ENCODE data around the gene MTHFD2. TPM values are rescaled to one million over a fixed set of nuclear protein-coding genes. Genes with fewer than 3 reads are reported as not detected.

MTHFD2 gene
- total RNA-seq = 10 to 100 TPM; 12.9 to 15.8 TPM

- Histone ChIP-seq H3K27me3 (no peaks in the 10 kb centered on the region), H3K9me3 (no peaks in the 10 kb centered on the region), H3K27ac (peak within 1 kb of the TSS; percentile 88 to 92), H3K4me3 (peak within 1 kb of the TSS; percentile 55 to 83), H3K4me1 (peaks cover 0 to 14% of the 10 kb centered on the region in 2 donors), H3K36me3 (no peaks in the 10 kb centered on the region)
- peak; percentile 77 to 80 for TF ChIP-seq CTCF (IDR thresholded peaks at IDR 0.05)
- DNase-seq (ENCODE audit: low spot score) = peak; percentile 94
Observed at GRCh38 chr2:74198461-74199274, at the start of gene MTHFD2. MTHFD2 (plus strand) TSS chr2:74198615; CDS start chr2:74198642, 27 bp downstream.

GRCh38 chr2:74149247-74149525, 49.2 kb upstream of the MTHFD2 start:
- H3K36me3 ChIP-seq = peaks cover 8% of the 10 kb centered on the region
- H3K4me1 ChIP-seq = peaks cover 0 to 19% of the 10 kb centered on the region in 2 donors
- no peaks in the 10 kb centered on the region for H3K27me3 ChIP-seq
- H3K9me3 ChIP-seq = no peaks in the 10 kb centered on the region
- no peak for TF ChIP-seq CTCF (IDR thresholded peaks at IDR 0.05)
- H3K4me3 ChIP-seq = no peak overlapping the region
- H3K27ac ChIP-seq = no peak overlapping the region
- DNase-seq (ENCODE audit: low spot score) = no peak

DNA sequence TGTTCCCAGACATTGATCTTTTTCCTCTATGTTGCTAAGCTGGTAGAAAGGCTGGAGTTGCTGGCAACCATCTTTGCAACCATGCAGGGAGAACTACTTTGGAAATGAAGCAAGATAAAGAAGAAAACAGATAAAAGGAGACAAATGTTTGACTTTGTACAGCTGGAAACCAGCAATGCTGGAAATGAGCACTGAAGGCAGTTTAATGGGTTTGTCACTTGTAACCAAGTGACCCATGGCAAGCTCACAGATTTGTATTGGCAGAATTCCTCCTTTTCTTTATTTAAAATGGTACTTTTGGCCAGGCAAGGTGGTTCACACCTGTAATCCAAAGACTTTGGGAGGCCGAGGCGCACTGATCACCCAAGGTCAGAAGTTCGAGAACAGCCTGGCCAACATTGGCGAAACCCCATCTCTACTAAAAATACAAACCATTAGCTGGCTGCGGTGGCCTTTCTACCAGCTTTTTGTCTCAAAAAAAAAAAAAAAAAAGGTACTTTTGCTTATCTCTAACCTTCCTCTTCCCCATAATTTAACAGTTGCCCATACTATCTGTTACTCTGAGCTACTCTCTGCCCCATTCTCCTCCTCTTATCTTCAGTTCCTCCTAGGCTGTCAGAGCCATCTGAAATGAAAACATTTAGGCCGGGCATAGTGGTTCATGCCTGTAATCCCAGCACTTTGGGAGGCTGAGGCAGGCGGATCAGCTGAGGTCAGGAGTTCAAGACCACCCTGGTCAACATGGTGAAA, 48.7 kb upstream of the MTHFD2 start:
- TF ChIP-seq CTCF (IDR thresholded peaks at IDR 0.05) = no peak
- no peak for DNase-seq (ENCODE audit: low spot score)
- no peak overlapping the region for H3K27ac ChIP-seq
- H3K27me3 ChIP-seq = no peaks in the 10 kb centered on the region
- peaks cover 0 to 19% of the 10 kb centered on the region in 2 donors for H3K4me1 ChIP-seq
- no peak overlapping the region for H3K4me3 ChIP-seq
- no peaks in the 10 kb centered on the region for H3K9me3 ChIP-seq
- peaks cover 14% of the 10 kb centered on the region for H3K36me3 ChIP-seq

DNA sequence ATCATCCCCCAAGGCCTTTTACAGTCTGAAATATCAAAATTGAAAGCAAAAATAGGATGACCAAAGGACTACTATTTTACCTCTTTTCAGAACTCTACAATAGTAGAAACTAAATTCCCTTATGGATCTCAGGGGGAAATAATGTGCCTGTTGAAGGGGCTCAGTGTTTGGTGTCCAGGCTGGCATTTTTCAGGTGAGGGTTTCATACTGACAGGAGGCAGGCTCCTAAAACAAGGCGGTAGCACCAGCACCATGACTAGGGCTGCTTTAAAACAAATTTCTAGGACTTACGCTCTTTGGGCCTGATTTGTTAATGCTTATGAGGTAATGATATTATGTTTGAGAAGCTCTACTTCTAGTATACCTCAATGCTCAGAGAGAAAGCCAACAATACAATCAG, 45.5 kb upstream of the MTHFD2 start:
- H3K4me1 ChIP-seq = peaks cover 0 to 6% of the 10 kb centered on the region in 2 donors
- peaks cover 44% of the 10 kb centered on the region for H3K36me3 ChIP-seq
- no peak overlapping the region for H3K4me3 ChIP-seq
- DNase-seq (ENCODE audit: low spot score) = no peak
- H3K9me3 ChIP-seq = no peaks in the 10 kb centered on the region
- no peak for TF ChIP-seq CTCF (IDR thresholded peaks at IDR 0.05)
- no peak overlapping the region for H3K27ac ChIP-seq
- no peaks in the 10 kb centered on the region for H3K27me3 ChIP-seq

DNA sequence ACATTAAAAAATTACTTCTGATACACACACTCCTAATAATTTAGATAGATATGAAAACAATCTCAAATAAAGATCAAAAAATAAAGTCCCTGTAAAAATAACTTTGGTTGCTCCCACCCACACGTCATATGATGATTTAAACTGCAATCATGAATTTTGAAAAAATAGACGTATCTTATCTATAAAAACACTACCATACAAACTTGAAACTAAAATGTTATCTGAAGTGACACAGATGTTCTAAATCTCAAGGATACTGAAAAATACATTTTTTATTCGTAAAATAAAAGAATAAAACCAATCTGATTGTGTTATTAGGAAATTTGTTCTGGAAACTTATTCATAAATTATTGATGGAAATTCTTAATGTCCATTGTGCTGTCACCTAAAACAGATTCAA, 42.6 kb upstream of the MTHFD2 start:
- H3K36me3 ChIP-seq = peaks cover 65% of the 10 kb centered on the region

More for the DNA sequence above, 42.6 kb upstream of the MTHFD2 start:
- no peak for DNase-seq (ENCODE audit: low spot score)
- H3K27me3 ChIP-seq = no peaks in the 10 kb centered on the region
- TF ChIP-seq CTCF (IDR thresholded peaks at IDR 0.05) = no peak
- no peaks in the 10 kb centered on the region for H3K4me1 ChIP-seq
- no peaks in the 10 kb centered on the region for H3K9me3 ChIP-seq
- H3K4me3 ChIP-seq = no peak overlapping the region
- no peak overlapping the region for H3K27ac ChIP-seq

Measured in right atrium auricular region (tissue), 2 donors.